GM19397 (cell line): ENCODE results near the gene RBM20.
A peak's percentile ranks its signal among the peaks of the same experiment; 100 is the strongest.

ENCODE experiments used
- ATAC-seq: cut with Tn5 transposase; IDR thresholded peaks from one replicate; pipeline ENCODE4 v1.9.1; 2021; ENCODE audit warnings: mild to moderate bottlenecking, moderate library complexity; ENCODE audit not compliant: unreplicated experiment

The RBM20 gene

DNA sequence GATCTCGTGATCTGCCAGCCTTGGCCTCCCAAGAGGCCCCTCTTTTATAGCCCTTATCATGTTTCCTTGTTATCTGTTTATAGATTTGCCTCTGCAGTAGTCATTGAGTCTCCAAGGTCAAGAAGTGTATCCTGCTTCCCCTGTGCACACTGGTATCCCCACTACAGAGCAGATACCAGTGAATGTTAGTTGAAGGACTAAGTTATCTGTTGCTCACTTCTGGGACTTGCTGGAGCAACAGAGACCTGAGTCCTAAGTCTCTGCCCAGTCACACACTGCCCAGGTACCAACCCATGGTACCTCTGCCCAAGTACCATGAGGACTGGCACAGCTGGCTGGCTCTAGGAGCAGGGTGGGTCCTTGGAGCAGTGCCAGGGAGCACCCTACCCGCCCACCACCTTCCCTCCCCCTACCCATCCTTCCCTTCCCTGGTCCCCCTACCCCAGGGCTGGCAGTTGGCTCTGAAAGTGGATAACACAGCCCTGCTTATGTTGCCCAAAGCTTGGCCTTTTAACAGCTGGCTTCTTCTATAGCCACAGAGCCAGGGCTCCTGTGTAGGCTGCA, 201.1 kb downstream of the RBM20 start:
- ATAC-seq, result no peak

DNA sequence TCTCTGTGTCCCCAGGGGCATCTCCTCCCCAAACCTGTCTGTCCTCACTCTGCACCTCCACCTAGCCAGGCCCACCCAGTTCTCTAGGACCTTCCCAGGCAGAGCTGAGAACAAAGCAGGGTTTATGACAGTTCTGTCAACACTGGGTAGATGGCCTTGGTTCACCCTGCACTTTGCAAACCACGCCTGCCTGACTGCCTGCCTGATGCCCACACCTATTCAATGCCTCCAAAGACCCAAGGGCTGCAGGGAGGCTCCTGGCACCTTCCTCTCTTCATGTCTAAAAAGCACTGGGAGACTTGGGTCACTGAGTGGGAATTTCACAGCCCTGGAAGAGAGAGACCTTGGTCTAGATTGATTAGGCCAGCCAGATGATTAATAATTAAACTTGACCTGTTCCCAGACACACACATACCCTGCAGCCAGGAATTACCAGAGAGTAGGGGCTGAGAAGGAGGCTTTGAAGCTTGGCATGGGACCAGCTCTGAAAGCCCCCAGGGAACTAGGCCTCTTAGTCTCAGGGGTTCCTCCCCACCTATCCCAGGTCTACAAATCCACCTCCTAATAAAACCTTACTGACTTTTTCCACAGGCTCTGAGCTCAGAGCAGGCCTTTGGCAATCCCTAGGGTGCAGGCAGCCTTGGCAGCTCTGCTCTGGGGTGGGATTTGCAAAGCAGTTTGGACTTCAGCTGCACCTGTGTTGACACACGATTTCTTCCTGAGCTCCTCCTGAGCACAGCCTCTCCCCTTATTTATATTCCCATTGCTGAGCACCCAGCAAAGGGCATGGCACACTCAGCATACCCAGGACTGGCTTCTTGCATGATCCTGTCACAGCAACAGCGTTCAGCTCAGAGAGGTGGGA, 201.9 kb downstream of the RBM20 start:
- ATAC-seq, result no peak

DNA sequence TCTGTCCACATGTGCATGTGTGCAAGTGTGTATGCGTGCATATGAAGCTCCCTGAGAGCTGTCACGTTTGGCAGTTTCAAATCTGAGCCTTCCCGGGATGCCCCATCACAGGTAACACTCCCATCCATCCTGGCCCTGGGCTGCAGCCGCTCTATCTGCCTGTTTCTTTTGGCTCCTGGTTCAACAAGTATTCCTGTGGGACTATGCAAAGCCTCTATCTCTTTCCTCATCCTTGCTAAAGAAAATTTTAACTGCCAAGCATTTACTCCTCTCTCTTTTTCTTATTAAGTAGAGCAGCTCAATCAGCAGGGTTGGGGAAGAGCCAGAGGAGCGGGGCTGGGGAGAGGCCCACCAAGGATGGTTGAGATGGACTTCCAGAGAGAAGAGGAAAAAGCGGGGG, 203.2 kb downstream of the RBM20 start:
- no peak for ATAC-seq

DNA sequence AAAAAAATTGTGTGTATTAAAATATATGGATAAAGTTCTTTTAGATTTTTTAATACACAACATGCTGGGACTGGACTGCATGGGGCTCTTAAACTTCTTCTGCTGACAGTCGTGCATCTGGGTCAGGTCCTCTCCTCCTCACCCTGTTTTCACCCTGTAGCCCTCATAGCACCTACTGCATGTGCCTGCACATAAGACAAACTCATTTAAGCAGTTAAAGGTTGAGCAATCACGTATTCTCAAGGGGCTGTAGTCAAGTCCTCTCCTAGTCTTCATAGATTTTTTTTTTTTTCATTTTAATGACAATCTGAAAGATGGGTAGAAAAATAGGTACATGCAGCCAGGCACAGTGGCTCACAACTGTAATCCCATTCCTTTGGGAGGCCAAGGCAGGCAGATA, 204.0 kb downstream of the RBM20 start:
- ATAC-seq, result no peak

DNA sequence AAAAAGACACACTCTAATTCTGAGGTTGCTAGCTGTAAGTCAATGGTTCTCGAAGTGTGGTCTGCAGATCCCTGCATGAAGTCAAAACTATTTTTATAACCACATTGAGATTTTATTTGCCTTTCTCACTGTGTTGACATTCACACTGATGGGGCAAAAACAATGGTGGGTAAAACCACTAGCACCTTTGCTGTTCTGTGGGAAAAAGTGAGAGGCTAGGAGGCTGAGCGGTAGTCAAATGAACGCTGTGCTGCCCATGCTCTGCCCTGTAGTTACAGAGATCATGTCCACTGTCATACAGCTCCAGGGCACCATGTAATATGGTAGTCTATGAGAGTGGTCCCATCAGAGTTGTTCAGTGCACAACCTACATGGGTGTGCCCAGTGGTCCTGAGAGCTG, 206.0 kb downstream of the RBM20 start:
- no peak for ATAC-seq

DNA sequence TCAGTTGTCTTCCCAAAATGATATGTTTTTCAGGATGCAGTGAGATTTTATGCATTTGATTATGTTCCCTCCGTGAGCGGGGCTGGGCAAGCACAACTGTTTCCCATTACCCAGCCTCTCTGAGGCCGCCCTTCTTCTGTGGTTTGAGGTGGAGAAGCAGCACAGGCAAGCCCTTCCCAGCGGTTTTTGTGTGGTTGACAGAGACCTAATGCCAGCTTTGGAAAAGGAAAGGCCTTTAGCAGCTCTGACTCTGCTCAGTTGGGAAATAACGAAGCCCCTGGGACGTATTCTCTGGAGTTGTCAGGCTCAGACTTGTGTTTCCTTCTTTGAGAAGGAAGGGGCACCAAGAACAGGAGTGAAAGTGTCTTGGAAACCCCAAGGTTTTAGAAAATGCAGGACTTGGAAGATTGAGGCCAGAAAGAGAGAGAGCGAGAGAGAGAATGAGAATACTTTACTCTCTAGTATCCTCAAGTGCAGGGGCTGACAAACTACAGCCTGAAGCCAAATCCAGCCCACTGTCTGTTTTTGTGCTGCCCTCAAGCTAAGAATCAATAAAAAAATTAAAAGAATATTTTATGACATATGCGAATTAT, 207.0 kb downstream of the RBM20 start:
- no peak for ATAC-seq

DNA sequence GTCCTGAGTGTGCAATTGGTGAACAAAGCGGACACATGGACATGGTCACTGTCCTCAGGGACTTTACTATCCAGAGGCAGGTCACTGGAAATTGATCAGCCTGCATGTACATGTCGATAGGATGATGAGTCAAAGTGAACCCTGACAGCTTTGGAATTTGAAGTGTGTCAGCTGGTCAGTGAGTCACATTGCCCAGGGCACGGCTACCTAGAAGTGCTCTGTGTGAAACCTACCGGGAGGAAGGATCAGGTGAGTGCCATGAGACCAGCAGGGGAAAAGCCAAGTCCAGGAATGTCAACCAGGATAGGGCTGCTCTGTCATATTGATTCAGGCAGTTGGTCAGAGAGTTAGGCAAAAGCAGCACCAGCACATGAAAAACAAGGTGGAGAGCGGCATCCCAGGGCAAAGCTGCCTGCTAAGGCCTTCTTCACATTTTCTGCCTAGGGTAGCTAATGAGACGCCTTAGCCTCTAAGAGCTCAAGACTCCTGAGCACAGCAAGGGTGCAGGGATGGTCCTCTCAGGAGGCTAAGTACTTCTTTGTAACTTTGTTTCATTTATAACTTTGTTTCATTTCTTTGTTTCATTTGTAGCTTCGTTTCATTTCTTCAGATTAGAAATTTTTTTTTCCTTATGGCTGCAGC, 208.2 kb downstream of the RBM20 start:
- no peak for ATAC-seq

DNA sequence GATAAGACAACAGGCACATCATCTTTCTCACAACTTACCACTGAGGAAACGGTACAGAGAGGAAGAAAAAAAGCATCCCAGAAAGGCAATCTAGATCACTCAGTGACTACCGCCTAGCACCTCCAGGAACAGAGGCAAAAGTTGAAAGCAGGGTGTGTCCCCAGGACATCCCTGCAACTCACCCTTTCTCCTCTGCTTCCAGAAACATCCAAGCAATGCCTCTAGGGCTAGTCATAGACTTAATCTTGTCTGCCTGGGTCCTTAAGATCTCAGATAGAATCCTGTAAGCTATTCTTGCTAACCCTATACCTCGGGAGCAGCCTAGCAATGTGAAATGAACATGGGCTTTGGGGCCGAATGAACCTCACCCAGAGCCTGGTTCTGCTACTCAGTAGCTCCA, 208.8 kb downstream of the RBM20 start:
- ATAC-seq, result no peak

DNA sequence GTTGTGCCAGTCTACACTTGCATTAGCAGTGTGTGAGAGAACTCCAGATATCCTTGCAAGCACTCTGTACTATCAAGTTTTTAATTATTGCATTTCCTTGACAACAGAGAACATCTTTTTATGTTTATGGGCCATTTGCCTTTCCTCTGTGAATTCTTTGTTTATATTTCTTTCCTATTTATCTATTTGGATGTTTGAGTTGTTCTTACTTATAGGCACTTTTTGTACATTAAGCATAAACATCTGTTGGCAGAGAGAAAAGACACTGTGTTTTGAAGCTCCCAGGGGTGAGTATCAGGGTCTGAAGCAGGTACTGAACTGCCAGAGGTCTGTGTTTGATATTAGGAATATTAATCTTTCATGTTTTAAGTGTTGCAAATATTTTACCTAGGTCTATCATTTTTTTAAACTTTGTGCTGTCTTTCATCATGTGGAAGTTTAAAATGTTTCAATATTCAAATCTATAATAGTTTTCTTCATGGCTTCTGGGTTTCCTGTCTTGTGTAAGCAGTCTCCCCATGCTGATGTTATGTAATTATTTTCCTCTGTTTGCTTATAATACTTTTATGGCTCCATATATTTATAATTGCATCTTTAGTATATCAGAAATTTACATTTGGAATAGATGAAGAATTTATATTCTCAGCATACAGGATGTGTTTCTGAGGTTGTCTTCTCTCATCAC, 209.9 kb downstream of the RBM20 start:
- no peak for ATAC-seq

DNA sequence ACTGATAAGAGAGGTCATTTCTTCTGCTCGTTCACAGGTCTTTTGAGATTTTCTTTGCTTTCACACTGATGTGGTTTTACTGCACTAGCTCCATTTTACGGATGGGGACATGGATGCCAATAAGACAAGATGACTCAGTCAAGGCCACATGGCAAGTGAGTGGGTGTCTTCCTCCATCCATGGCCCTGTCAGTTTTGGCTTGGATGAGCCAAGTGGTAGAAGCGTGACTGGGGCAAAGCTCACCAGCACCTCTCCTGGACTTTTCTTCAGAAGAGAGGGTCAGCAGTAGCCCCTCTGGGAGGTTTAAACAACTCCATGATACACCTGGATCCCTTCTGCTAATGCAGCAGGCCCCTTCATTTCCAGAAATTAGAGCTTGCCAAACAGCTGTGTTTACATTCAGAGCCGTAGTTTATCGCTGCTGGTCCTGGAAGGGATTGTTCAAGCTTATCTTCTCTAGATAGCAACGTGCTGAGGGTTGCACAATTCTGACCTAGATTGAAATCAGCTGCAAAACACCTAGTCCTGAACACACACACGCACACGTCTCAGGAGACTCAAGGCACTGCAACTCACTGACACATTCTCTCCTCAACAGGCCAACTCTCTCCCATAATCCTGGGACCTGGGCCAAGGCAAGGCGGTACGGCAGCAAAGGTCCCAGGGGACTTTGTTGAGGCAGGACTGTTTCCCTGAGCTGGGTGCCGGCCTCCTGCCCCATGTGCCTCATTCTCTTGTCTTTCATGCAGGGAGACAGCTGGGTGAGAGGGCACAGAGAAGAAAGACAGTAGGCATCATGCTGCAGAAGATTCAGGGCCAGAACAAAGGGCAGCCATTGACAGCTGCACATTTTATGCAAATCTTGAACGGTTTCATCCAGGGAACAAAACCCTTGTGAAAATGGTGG, 213.4 kb downstream of the RBM20 start:
- no peak for ATAC-seq

DNA sequence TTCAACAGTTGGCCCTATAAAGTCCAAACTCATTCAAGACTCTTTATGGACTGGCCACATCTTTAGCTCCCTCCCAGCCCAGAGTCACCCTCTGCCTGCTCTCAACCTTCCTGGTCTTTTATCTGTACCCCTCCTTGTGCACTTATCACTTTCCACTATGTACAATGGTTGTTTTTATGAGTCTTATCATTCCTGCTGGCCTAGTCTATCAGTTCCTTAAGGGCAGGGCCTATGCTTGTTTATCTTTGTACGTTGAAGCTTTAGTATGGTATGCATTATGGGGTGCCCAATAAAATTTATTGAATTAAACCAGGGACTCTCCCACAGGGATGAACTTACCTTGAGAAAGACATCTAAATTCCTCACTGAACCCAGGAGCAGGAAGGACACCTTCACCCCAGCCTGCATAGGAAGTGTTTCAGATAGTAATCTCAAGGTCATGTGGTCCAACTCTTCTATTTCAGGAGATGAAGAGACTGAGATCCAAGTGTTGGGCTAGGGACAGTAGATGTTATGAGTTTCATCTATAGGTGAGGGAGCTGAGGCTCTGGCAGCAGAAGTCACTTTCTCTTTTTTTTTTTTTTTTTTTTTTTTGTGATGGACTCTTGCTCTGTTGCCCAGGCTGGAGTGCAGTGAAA, 214.3 kb downstream of the RBM20 start:
- no peak for ATAC-seq

DNA sequence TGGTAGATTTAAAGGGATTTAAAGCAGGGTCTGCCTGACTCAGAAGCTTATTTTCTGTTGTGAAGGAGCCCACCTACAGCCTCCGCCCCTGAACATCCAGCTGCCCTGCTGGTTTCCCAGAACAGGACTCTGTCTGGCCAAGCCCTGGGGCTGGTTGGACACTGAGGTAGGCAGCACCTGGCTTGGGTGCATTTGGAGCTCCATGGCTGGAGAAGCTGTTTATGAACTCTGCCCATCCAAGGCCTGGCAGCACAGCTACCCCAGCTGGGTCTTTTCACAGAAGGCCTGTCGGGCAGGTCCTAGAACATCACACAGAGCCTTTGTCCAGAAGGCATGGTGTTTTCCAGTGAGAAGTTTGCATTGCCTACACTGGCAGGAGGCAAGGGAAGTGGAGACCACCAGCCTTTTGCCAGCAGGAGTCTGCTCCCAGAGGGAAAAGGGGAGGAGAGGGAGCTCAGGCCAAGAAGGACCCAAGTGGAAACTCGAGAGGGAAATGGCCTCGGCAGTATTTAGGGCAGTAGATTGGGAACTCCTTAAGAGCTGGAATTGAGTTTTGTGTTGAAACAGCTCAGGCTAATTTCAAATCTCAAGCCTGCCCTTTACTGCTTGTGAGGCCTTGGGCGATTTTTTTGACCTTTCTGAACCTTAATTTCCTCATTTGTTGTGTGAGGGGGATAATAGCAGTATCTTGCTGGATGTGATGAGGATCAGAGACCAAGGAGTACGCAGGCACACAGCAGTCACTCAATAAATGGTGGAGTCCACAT, 215.3 kb downstream of the RBM20 start:
- no peak for ATAC-seq

DNA sequence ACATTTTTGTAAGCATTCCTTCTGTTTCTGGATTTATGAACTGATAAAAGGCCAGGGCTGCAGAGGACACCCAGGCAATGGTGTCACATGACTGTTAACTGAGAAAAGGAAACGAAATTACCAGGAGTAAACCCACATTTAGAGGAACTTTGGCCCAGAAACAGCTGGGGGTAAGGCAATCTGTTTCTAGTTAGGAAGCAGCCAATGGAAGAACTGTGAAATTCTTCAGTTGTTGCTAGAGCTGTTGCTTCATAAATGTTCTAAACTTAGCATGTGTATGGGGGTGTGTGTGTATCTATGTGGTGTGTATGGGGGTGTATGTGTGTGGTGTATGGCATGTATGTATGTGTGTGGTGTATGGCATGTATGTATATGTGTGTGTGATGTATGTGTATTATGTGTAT, 215.8 kb downstream of the RBM20 start:
- ATAC-seq, result no peak

DNA sequence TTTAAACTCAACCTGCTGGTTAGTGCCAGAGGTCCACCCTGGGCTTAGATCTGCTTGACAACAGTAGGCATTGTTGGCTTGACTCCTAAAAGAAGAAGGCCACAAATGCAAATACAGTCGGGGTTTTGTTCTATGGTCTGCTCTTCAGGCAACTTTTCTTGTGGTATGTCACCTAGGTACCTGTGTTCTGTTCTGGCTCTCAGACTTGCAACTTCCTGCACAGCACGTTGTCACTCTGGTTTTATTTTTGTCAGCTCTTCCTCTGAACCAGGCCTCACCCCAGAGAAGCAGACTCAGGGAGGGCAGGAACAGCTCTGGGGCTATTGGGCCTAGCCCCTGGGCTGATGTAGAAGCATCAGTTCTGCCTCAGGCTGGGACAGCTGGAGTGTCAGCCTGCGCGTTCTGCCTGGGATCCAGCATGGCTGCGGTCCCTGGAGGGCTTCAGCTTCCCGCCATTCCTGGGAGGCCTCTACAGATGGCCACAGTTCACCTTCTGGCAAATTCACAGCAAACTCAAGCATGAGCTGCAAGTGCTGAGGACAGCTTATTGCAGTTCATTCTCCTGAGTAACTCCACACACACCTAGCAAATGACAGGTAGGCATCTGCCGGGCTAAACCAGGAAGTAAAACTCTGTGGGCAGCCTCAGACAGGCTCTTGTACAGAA, 216.6 kb downstream of the RBM20 start:
- ATAC-seq, result peak; percentile 59

DNA sequence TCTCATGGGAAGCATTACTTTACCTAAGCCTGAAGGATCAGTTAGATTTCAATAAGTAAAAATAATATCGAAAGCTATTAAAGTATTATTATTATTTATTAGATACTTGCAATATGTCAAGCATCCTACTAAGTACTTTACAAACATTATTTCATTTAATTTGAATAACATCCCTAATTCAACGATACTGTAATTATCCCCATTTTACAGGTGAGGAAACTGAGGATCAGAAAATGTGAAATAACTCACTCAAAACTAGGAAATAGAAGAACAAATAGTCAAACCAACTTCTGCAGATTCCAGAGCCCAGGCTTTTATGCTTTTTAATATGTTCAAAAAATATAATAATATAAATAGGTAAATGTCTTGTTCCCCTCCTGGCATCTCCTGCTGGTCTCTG, 217.3 kb downstream of the RBM20 start:
- ATAC-seq, result no peak

DNA sequence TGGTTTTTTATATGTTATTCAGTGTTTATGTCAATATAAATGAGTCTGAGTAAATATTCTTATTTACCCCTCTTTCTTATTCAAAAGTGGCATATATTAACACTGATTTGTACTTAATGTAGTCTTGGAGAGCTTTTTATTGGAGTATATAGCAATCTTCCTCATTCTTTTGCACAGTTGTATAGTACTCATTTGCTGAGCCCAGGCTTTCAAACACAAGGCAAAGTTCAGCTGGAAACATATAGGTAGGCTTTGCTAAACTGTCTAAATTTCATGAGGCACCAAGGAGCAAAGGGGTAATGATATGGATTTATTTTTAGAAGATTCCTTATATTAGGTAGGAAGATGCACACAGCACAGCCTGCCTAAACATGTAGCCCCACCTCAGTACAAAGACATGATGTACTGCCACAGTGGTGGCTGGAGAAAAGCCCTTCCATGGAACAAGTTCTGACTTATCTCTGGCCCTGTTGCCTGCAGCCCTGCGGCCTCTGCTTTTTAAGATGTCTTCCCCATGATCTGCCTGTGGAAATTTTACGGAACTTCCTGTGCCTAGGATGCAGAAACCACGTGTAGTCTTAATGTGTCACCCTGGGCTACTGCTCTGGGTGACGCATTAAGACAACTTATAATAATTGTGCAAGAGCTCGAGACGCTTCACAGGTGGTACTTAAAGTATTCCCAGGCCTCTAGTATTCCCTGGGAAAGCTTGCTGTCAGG, 218.0 kb downstream of the RBM20 start:
- no peak for ATAC-seq

DNA sequence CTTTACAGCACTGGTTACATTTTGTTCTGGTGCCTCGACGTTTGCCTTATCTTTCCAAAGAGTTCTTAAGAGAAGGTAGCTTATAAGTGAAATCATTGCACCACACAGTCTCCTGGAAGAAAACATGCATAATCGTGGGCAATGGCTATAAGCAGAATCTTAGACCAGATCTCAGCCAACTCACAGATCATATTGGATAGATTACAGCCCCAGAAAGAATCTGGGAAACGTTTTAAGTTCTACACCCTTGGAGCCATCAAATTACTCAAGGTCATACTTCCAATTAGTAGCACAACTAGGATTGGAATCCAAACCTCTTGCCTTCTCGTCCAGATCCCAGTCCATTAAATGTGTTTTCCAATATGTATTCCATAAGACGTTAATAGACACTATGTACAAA, 218.8 kb downstream of the RBM20 start:
- ATAC-seq, result no peak

DNA sequence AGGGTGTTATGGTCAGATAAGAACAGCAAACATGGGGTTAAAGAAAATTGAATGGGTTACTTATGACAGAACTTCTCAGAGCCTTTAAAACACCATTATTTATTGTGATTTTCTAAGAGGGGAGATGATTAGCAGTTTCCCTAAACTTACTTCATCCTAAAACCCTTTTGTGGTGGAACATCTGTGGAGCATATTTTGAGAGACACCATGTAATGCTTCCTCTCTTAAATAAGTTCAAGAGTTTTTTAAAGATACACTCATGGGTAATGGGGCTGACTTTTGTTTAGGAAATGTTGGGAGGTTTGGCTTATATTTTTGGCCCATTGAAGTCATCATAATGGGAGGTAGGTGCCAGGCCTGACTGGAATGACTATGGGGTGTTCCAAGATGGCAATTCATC, 219.2 kb downstream of the RBM20 start:
- no peak for ATAC-seq
